Thyroid gland (tissue), 4 donors: ENCODE measurements around the gene FBLN7. TPM values are rescaled to one million over a fixed set of nuclear protein-coding genes. Genes with fewer than 3 reads are reported as not detected.

Experiments
- DNase-seq, 2 donors: peaks; one replicate each; pipeline ENCODE4 v3.0.0-alpha.2; 2019
- H3K27ac ChIP-seq, 3 donors: fragments of 200-600 bp; sonication (generic); 1 replicate in 2 of 3; 2 replicates in 1 of 3; pipeline ENCODE4 v1.5.1; 2016 to 2019; ENCODE audit warnings: mild to moderate bottlenecking in 1 of 3, moderate library complexity in 1 of 3
- H3K27me3 ChIP-seq: fragments of 200-600 bp; sonication (generic); one replicate; pipeline ENCODE4 v1.5.1; 2019
- H3K36me3 ChIP-seq, 2 donors: fragments of 200-600 bp; sonication (generic); one replicate each; pipeline ENCODE4 v1.5.1; 2016 to 2019
- H3K4me1 ChIP-seq, 2 donors: fragments of 200-600 bp; sonication (generic); one replicate each; pipeline ENCODE4 v1.5.1; 2017 to 2019
- H3K4me3 ChIP-seq, 3 donors: fragments of 200-600 bp; sonication (generic); replicated peaks in 1 of 3; 1 replicate in 2 of 3; 2 replicates in 1 of 3; pipeline ENCODE4 v1.5.1; 2016; ENCODE audit warnings: mild to moderate bottlenecking in 1 of 3
- H3K9me3 ChIP-seq: fragments of 200-600 bp; sonication (generic); one replicate; pipeline ENCODE4 v1.5.1; 2017
- CTCF ChIP-seq, 6 experiments: fragments of 200-600 bp in 3 of 6; fragments of 450-650 bp in 3 of 6; sonication (generic) in 3 of 6; IDR thresholded peaks; one replicate each; pipeline ENCODE4 v1.5.1; 2016 to 2019; ENCODE audit warnings: antibody characterized with exemption in 6 of 6, mild to moderate bottlenecking in 2 of 6, inconsistent platforms in 1 of 6, moderate library complexity in 1 of 6
- POLR2A ChIP-seq, 2 donors: fragments of 450-650 bp; IDR thresholded peaks; one replicate each; pipeline ENCODE4 v1.6.1; 2017; ENCODE audit warnings: antibody characterized with exemption in 2 of 2, mild to moderate bottlenecking in 2 of 2, moderate library complexity in 1 of 2
- WGBS, 2 donors: methylation state at CpG; one replicate each; pipeline ENCODE4 v1.1.5; 2017; 5-methylcytosine and 5-hydroxymethylcytosine counted together
- intact Hi-C: fragments of 100-400 bp; cut with DNase I; formaldehyde crosslinking; loops from one replicate; pipeline ENCODE4 v1.15.1; 2023
- total RNA-seq, 4 donors: library from RNA; depleted of rRNA; stranded (reverse); fragments of >200 nt; gene quantifications; one replicate each; pipeline ENCODE4 v1.2.3, GENCODE V29; 2016

The FBLN7 gene
- total RNA-seq, 4 donors from 2014 or later = 10.3 to 33.6 (median 16.4) TPM

GRCh38 chr2:112162341-112162740 lies 24.2 kb downstream of the FBLN7 start:
- WGBS, 2 donors = 95 to 96% methylated on average over 6 of the region's 6 CpGs
- intact Hi-C loops = no loop called here
- Histone ChIP-seq H3K4me1 (no peaks in the 10 kb centered on the region), H3K9me3 (no peaks in the 10 kb centered on the region), H3K4me3 (no peak overlapping the region), H3K36me3 (no peaks in the 10 kb centered on the region), H3K27me3 (no peaks in the 10 kb centered on the region), H3K27ac (no peak overlapping the region)
- DNase-seq = no peak
- TF ChIP-seq CTCF (IDR thresholded peaks at IDR 0.05) (no peak), POLR2A (IDR thresholded peaks at IDR 0.05) (no peak)

GRCh38 chr2:112162956-112163355 lies 24.8 kb downstream of the FBLN7 start:
- intact Hi-C loops = no loop called here
- no peaks in the 10 kb centered on the region for H3K4me1 ChIP-seq
- TF ChIP-seq POLR2A (IDR thresholded peaks at IDR 0.05) (no peak), CTCF (IDR thresholded peaks at IDR 0.05) (no peak)
- H3K9me3 ChIP-seq = no peaks in the 10 kb centered on the region
- no peaks in the 10 kb centered on the region for H3K36me3 ChIP-seq
- H3K27me3 ChIP-seq = no peaks in the 10 kb centered on the region
- DNase-seq = no peak
- H3K27ac ChIP-seq = no peak overlapping the region
- H3K4me3 ChIP-seq = no peak overlapping the region
- 91 to 98% methylated on average over 10 of the region's 11 CpGs for WGBS, 2 donors

GRCh38 chr2:112163541-112163981 lies 25.4 kb downstream of the FBLN7 start:
- 55 to 62% methylated on average over 9 of the region's 9 CpGs for WGBS, 2 donors
- intact Hi-C loops = no loop called here
- H3K36me3 ChIP-seq = no peaks in the 10 kb centered on the region
- H3K4me3 ChIP-seq = no peak overlapping the region
- H3K27ac ChIP-seq = no peak overlapping the region
- H3K27me3 ChIP-seq = no peaks in the 10 kb centered on the region
- TF ChIP-seq POLR2A (IDR thresholded peaks at IDR 0.05) (no peak), CTCF (IDR thresholded peaks at IDR 0.05) (no peak)
- DNase-seq = no peak
- no peaks in the 10 kb centered on the region for H3K4me1 ChIP-seq
- H3K9me3 ChIP-seq = no peaks in the 10 kb centered on the region

GRCh38 chr2:112164876-112165275 lies 26.7 kb downstream of the FBLN7 start:
- H3K4me3 ChIP-seq = no peak overlapping the region
- H3K4me1 ChIP-seq = no peaks in the 10 kb centered on the region
- no peaks in the 10 kb centered on the region for H3K36me3 ChIP-seq
- H3K27ac ChIP-seq = no peak overlapping the region
- H3K27me3 ChIP-seq = no peaks in the 10 kb centered on the region
- H3K9me3 ChIP-seq = no peaks in the 10 kb centered on the region
- intact Hi-C loops = no loop called here
- TF ChIP-seq POLR2A (IDR thresholded peaks at IDR 0.05) (no peak), CTCF (IDR thresholded peaks at IDR 0.05) (no peak)
- WGBS, 2 donors = 91 to 94% methylated on average over 11 of the region's 11 CpGs
- no peak for DNase-seq

GRCh38 chr2:112165296-112165695 lies 27.1 kb downstream of the FBLN7 start:
- no peaks in the 10 kb centered on the region for H3K9me3 ChIP-seq
- no peak for DNase-seq
- intact Hi-C loops = no loop called here
- TF ChIP-seq POLR2A (IDR thresholded peaks at IDR 0.05) = no peak
- no peak for TF ChIP-seq CTCF (IDR thresholded peaks at IDR 0.05)
- no peaks in the 10 kb centered on the region for H3K36me3 ChIP-seq
- no peaks in the 10 kb centered on the region for H3K4me1 ChIP-seq
- WGBS, 2 donors = 94 to 96% methylated on average over 4 of the region's 4 CpGs
- H3K4me3 ChIP-seq = no peak overlapping the region
- H3K27me3 ChIP-seq = no peaks in the 10 kb centered on the region
- no peak overlapping the region for H3K27ac ChIP-seq
